GM12878 (cell line): ENCODE data around the gene CYS1. TPM values are rescaled to one million over a fixed set of nuclear protein-coding genes. Genes with fewer than 3 reads are reported as not detected.

Experiments
- ATAC-seq: fragments of 200-7000 bp; cut with Tn5 transposase; 3 replicates; pipeline ENCODE4 v1.9.1; 2020; ENCODE audit warnings: mild to moderate bottlenecking, moderate library complexity
- BruUV-seq: library from RNA; stranded (reverse); fragments of 400-500 nt; replicated peaks from 2 replicates; lab custom pipeline; 2021; lab: Mats Ljungman, UMichigan
- CTCF ChIA-PET: fragments of 300-600 bp; sonication (Branson Sonifier 250); formaldehyde crosslinking; extraction: SDS; loops from one replicate; lab custom pipeline; 2021; ENCODE audit warnings: inconsistent platforms; lab: Yijun Ruan, JAX
- POLR2A ChIA-PET: fragments of 350-600 bp; formaldehyde crosslinking; extraction: SDS; loops from one replicate; lab custom pipeline; 2021; ENCODE audit warnings: inconsistent platforms; lab: Charles Lee
- RAD21 ChIA-PET: fragments of 300-600 bp; sonication (Branson Sonifier 250); formaldehyde crosslinking; loops from one replicate; lab custom pipeline; 2023; ENCODE audit warnings: antibody characterized with exemption; ENCODE audit not compliant: unreplicated experiment; lab: Charles Lee
- SMC1A ChIA-PET: fragments of 300-600 bp; sonication (Branson Sonifier 250); formaldehyde crosslinking; loops from one replicate; lab custom pipeline; 2023; ENCODE audit not compliant: unreplicated experiment, uncharacterized antibody; lab: Charles Lee
- DNase-seq: peaks from one replicate; pipeline ENCODE4 v3.0.0-alpha.2; 2011; ENCODE audit warnings: low read depth, low spot score
- FAIRE-seq: peaks from 3 replicates; lab custom pipeline; 2011; peaks lifted over from hg19 to GRCh38; lab: Jason Lieb, UNC
- H2AFZ ChIP-seq: 2 replicates; pipeline ENCODE4 v1.6.0; 2011; ENCODE audit warnings: low read depth, low read length, control low read depth; ENCODE audit not compliant: control insufficient read depth
- H3K27ac ChIP-seq: 2 replicates; pipeline ENCODE4 v1.5.1; 2011; ENCODE audit warnings: control low read depth; ENCODE audit not compliant: control insufficient read depth, insufficient read depth
- H3K27me3 ChIP-seq, 2 experiments: replicated peaks in 1 of 2; 2 replicates each; pipeline versions ENCODE4 v1.6.0 to v1.6.1; 2011; ENCODE audit warnings: low read length in 1 of 2; ENCODE audit not compliant: control insufficient read depth in 2 of 2, insufficient read depth in 2 of 2
- H3K36me3 ChIP-seq, 2 experiments: 2 replicates each; pipeline ENCODE4 v1.5.1; 2011; ENCODE audit warnings: low read length in 1 of 2; ENCODE audit not compliant: control insufficient read depth in 2 of 2, insufficient read depth in 2 of 2
- H3K4me1 ChIP-seq: 2 replicates; pipeline ENCODE4 v1.6.1; 2011; ENCODE audit warnings: mild to moderate bottlenecking, low read length, moderate library complexity, mixed read lengths; ENCODE audit not compliant: control insufficient read depth, insufficient read depth
- H3K4me2 ChIP-seq: 2 replicates; pipeline ENCODE4 v1.6.0; 2011; ENCODE audit warnings: control low read depth; ENCODE audit not compliant: control insufficient read depth, insufficient read depth
- H3K4me3 ChIP-seq: fragments of 200-600 bp; sonication (generic); 2 replicates; pipeline ENCODE4 v1.5.1; 2016
- H3K79me2 ChIP-seq: 2 replicates; pipeline ENCODE4 v1.6.0; 2011; ENCODE audit warnings: low read length; ENCODE audit not compliant: control insufficient read depth, insufficient read depth
- H3K9ac ChIP-seq: 2 replicates; pipeline ENCODE4 v1.8.0; 2011; ENCODE audit warnings: low read length, control low read depth, mixed read lengths; ENCODE audit not compliant: control insufficient read depth, insufficient read depth
- H3K9me3 ChIP-seq: replicated peaks from 3 replicates; pipeline ENCODE4 v1.5.1; 2011; ENCODE audit warnings: mild to moderate bottlenecking, low read length; ENCODE audit not compliant: control insufficient read depth, insufficient read depth
- H4K20me1 ChIP-seq: 2 replicates; pipeline ENCODE4 v1.6.0; 2011; ENCODE audit not compliant: control insufficient read depth, insufficient read depth
- BCL3 ChIP-seq: IDR thresholded peaks from 2 replicates; pipeline ENCODE4 v1.6.1; 2011; ENCODE audit warnings: borderline replicate concordance, low read depth, mild to moderate bottlenecking, moderate library complexity, low read length; ENCODE audit not compliant: insufficient read depth, poor library complexity, severe bottlenecking
- BRCA1 ChIP-seq: IDR thresholded peaks from 2 replicates; pipeline ENCODE4 v1.6.1; 2011; ENCODE audit warnings: low read depth, low read length, improper control_type of control experiment
- CBFB ChIP-seq: IDR thresholded peaks from 2 replicates; pipeline ENCODE4 v1.6.1; 2016; ENCODE audit warnings: antibody characterized with exemption, low read depth
- CUX1 ChIP-seq: IDR thresholded peaks from 2 replicates; pipeline ENCODE4 v1.6.1; 2012; ENCODE audit warnings: improper control_type of control experiment, low read depth, low read length; ENCODE audit not compliant: insufficient replicate concordance
- EGR1 ChIP-seq, 2 experiments: IDR thresholded peaks; 1 replicate in 1 of 2; 2 replicates in 1 of 2; pipeline ENCODE4 v1.6.1; 2011 to 2012; ENCODE audit warnings: low read depth in 2 of 2, low read length in 2 of 2, borderline replicate concordance in 1 of 2, mild to moderate bottlenecking in 1 of 2, moderate library complexity in 1 of 2
- HSF1 ChIP-seq: fragments of 150-350 bp; IDR thresholded peaks from 2 replicates; pipeline ENCODE4 v1.6.1; 2014; ENCODE audit warnings: mild to moderate bottlenecking, low read depth, low read length
- MYB ChIP-seq: fragments of 150-350 bp; IDR thresholded peaks from 2 replicates; pipeline ENCODE4 v1.6.1; 2014; ENCODE audit warnings: mild to moderate bottlenecking, low read depth, low read length, borderline replicate concordance
- PAX8 ChIP-seq: fragments of 450-650 bp; IDR thresholded peaks from 2 replicates; pipeline ENCODE4 v1.6.1; 2017; ENCODE audit warnings: mild to moderate bottlenecking, moderate library complexity
- ZBED1 ChIP-seq: IDR thresholded peaks from 2 replicates; pipeline ENCODE4 v1.6.1; 2016; ENCODE audit warnings: borderline replicate concordance
- ZBTB4 ChIP-seq: fragments of 450-650 bp; formaldehyde crosslinking; IDR thresholded peaks from 2 replicates; pipeline ENCODE4 v1.4.0; 2022; ENCODE audit warnings: mild to moderate bottlenecking, moderate library complexity
- WGBS: methylation state at CpG from one replicate; pipeline ENCODE4 v1.1.6; 2016; ENCODE audit warnings: low lambda C conversion rate; ENCODE audit not compliant: insufficient replicate concordance, insufficient coverage; ENCODE audit errors: missing lambda C conversion rate; 5-methylcytosine and 5-hydroxymethylcytosine counted together
- in situ Hi-C: fragments of 300-500 bp; cut with MboI; formaldehyde crosslinking; loops from 9 replicates; pipeline ENCODE4 v1.14.3; 2018; ENCODE audit warnings: mixed read lengths
- intact Hi-C: fragments of 100-400 bp; cut with micrococcal nuclease; formaldehyde crosslinking; loops from one replicate; pipeline ENCODE4 v1.14.2; 2022; ENCODE audit not compliant: unreplicated experiment
- polyA plus RNA-seq, 11 experiments: library from polyadenylated mRNA; depleted of rRNA in 4 of 11; unstranded in 6 of 11; stranded (reverse) in 5 of 11; fragments of >200 nt; fragmentation: Nextera tagmentation in 4 of 11; fragmentation: Illumina TruSeq in 1 of 11; extraction: Ambion mirVana in 4 of 11; extraction: Trizol in 1 of 11; gene quantifications; 1 replicate in 1 of 11; 2 replicates in 10 of 11; pipeline versions ENCODE4 v1.2.1 to v1.2.3, GENCODE V29; 2011 to 2016; ENCODE audit warnings: inconsistent platforms in 2 of 11, missing spikeins in 2 of 11, low read depth in 1 of 11
- total RNA-seq, 4 experiments: library from RNA; depleted of rRNA in 3 of 4; stranded (reverse); fragments of >200 nt in 3 of 4; fragmentation: Illumina TruSeq in 1 of 4; extraction: Trizol in 1 of 4; gene quantifications; 2 replicates each; pipeline versions ENCODE4 v1.2.1 to v1.2.3, GENCODE V29; 2013 to 2021

The CYS1 gene
- total and polyA plus RNA-seq, 10 of the 15 experiments (the other 5 are each of a cell fraction or from before 2014, with no cell fraction given): 0.35 to 6.4 (median 2.5) TPM

- BruUV-seq: no TSS peak
- Histone ChIP-seq H3K4me3 (no peak overlapping the region), H3K79me2 (no peaks in the 10 kb centered on the region), H3K27ac (no peak overlapping the region), H3K4me1 (no peaks in the 10 kb centered on the region), H3K36me3 (no peaks in the 10 kb centered on the region), H4K20me1 (no peaks in the 10 kb centered on the region), H2AFZ (no peak overlapping the region), H3K4me2 (no peak overlapping the region), H3K9ac (no peak overlapping the region), H3K9me3 (no peaks in the 10 kb centered on the region; the same call in 2 of the 3 replicates), H3K27me3 (no peaks in the 10 kb centered on the region; a peak in 3 of 4 replicates)
- ATAC-seq: no peak
- no peak for FAIRE-seq
- CTCF ChIA-PET: interaction anchor here (0.9 to 2.3 kb wide), 4 partner anchors 10 to 249 kb away, joined by 3 to 8 read pairs (median 3); no protein-coding TSS in a partner anchor
- no peak for DNase-seq
- 33% methylated on average over 27 of the region's 27 CpGs for WGBS
- intact Hi-C loops (no loop called here), in situ Hi-C loops (no loop called here)
- POLR2A ChIA-PET: interaction anchor here (1.5 kb wide), 1 partner anchor 36 kb away, joined by 3 read pairs; no protein-coding TSS in a partner anchor
- SMC1A ChIA-PET: interaction anchor here (1.3 kb wide), 1 partner anchor 35 kb away, joined by 4 read pairs; no protein-coding TSS in a partner anchor
- RAD21 ChIA-PET: no interaction called here
- TF ChIP-seq ZBTB4 (CRISPR knock-in tag) (no peak), BRCA1 (no peak), BCL3 (no peak), PAX8 (no peak), ZBED1 (no peak), HSF1 (no peak), EGR1 (IDR thresholded peaks at IDR 0.05; ENCODE audit: borderline replicate concordance in 1 of 2, low read depth in 2 of 2, low read length in 2 of 2) (no peak), CUX1 (no peak), CBFB (no peak), MYB (no peak)
Measured at GRCh38 chr2:10019602-10020400, 60.4 kb downstream of the CYS1 start.
